Measurements from ENCODE around the gene TMEM178B.

TMEM178B gene

GRCh38 chr7:141198194-141198958 is 124.5 kb downstream of the TMEM178B start:
- no peak for DNase-seq (ENCODE audit: low read depth)
- TF ChIP-seq CTCF (IDR thresholded peaks at IDR 0.05; ENCODE audit: control insufficient read depth, extremely low read depth, insufficient read depth): no peak
- H3K4me3 ChIP-seq (ENCODE audit: low read depth, low read length): no peak overlapping the region

GRCh38 chr7:141200191-141201108 is 126.6 kb downstream of the TMEM178B start:
- H3K4me3 ChIP-seq (ENCODE audit: low read depth, low read length): no peak overlapping the region
- no peak for TF ChIP-seq CTCF (IDR thresholded peaks at IDR 0.05; ENCODE audit: control insufficient read depth, extremely low read depth, insufficient read depth)

GRCh38 chr7:141201145-141201885 is 127.5 kb downstream of the TMEM178B start:
- no peak for DNase-seq (ENCODE audit: low read depth)
- TF ChIP-seq CTCF (IDR thresholded peaks at IDR 0.05; ENCODE audit: control insufficient read depth, extremely low read depth, insufficient read depth): no peak
- H3K4me3 ChIP-seq (ENCODE audit: low read depth, low read length): no peak overlapping the region

More at GRCh38 chr7:141200191-141201108, 126.6 kb downstream of the TMEM178B start:
- no peak for DNase-seq (ENCODE audit: low read depth)

- DNase-seq (ENCODE audit: low read depth): no peak
- TF ChIP-seq CTCF (IDR thresholded peaks at IDR 0.05; ENCODE audit: control insufficient read depth, extremely low read depth, insufficient read depth): no peak
- no peak overlapping the region for H3K4me3 ChIP-seq (ENCODE audit: low read depth, low read length)
Observed at GRCh38 chr7:141202535-141202934, 128.7 kb downstream of the TMEM178B start.

GRCh38 chr7:141203177-141203576 is 129.3 kb downstream of the TMEM178B start:
- no peak for TF ChIP-seq CTCF (IDR thresholded peaks at IDR 0.05; ENCODE audit: control insufficient read depth, extremely low read depth, insufficient read depth)
- H3K4me3 ChIP-seq (ENCODE audit: low read depth, low read length): no peak overlapping the region
- no peak for DNase-seq (ENCODE audit: low read depth)

GRCh38 chr7:141203586-141203985 is 129.7 kb downstream of the TMEM178B start:
- no peak overlapping the region for H3K4me3 ChIP-seq (ENCODE audit: low read depth, low read length)
- TF ChIP-seq CTCF (IDR thresholded peaks at IDR 0.05; ENCODE audit: control insufficient read depth, extremely low read depth, insufficient read depth): no peak
- no peak for DNase-seq (ENCODE audit: low read depth)
